ENCODE results near the gene RPS16. TPM values are rescaled to one million over a fixed set of nuclear protein-coding genes. Genes with fewer than 3 reads are reported as not detected.

The RPS16 gene
- total and polyA plus RNA-seq, 2 of the 8 experiments (the other 6 are each of a cell fraction or from before 2014, with no cell fraction given): 2,433 to 7,810 TPM

DNA sequence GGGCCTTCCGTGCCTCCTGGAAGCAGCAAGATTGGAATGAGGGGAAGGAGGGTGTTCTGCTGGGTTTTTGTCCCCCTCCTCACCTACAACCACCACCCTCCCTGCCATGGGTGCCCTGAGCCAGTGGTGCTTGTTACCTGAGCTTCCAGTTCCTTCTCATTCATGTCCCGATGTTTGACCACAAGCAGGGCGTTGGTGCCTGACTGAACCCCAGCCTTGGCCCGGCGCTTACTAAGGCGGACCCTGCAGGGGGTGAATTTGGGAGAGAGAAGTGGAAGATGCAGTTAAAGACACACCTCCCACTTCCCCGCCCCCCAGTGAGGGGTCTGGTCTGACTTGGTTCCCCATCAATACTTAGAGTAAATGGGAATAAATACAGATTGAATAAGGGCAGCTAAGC, 49.2 kb downstream of the RPS16 start (continued):
- no peak for TF ChIP-seq GABPA (IDR thresholded peaks at IDR 0.05; ENCODE audit: borderline replicate concordance, insufficient read depth, low read length)
- TF ChIP-seq KDM4A (IDR thresholded peaks at IDR 0.05; ENCODE audit: low read depth, low read length, severe bottlenecking): no peak

Data from H1 (cell line).